Measurements from ENCODE around the gene GNAT3. TPM values are rescaled to one million over a fixed set of nuclear protein-coding genes. Genes with fewer than 3 reads are reported as not detected.

The GNAT3 gene
- total and polyA plus RNA-seq, 4 donors, result not detected

- no peak overlapping the region for H3K27ac ChIP-seq (ENCODE audit: low read depth in 1 of 2, low read length in 2 of 2)
- H3K4me1 ChIP-seq (ENCODE audit: control insufficient read depth in 4 of 4, insufficient read depth in 4 of 4, low read length in 3 of 4), result no peaks in the 10 kb centered on the region
- 91% methylated on average over 1 of the region's 1 CpG for WGBS
Measured at GRCh38 chr7:80500325-80500724, 11.5 kb downstream of the GNAT3 start.

DNA sequence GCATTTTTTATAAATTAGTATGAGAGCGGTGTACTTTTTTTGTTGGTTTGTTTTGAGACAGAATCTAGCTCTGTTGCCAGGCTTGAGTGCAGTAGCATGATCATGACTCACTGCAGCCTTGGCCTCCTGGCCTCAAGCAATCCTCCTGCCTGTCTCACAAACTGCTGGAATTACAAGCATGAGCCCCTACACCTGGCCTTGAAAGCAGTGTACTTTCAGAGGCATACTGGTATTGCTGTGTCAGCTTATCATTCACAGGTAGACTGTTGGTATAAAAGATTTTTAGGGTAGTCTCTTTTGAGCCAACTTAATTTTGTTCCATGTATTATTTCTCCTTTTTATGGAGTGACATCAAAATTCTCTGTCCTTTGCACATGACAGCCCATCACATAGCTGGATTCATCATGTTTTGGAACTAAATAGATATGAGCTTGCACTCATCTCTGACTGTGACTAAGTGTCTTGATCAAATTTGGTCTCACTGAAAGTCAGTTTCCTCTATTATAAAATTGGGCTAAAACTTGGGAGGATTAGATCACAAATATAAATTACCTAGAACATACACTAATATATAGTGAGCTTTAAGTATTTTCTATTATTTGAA lies 12.4 kb downstream of the GNAT3 start:
- Histone ChIP-seq H3K27ac (ENCODE audit: low read depth in 1 of 2, low read length in 2 of 2) (no peak overlapping the region), H3K36me3 (ENCODE audit: control insufficient read depth in 4 of 4, insufficient read depth in 3 of 4, low read depth in 1 of 4, low read length in 3 of 4) (no peaks in the 10 kb centered on the region), H3K4me1 (ENCODE audit: control insufficient read depth in 4 of 4, insufficient read depth in 4 of 4, low read length in 3 of 4) (no peaks in the 10 kb centered on the region), H3K9me3 (ENCODE audit: control insufficient read depth in 4 of 4, low read length in 3 of 4) (no peaks in the 10 kb centered on the region), H3K9ac (ENCODE audit: low read depth in 1 of 2, low read length in 2 of 2) (no peak overlapping the region), H3K4me3 (ENCODE audit: low read depth in 1 of 3, low read length in 3 of 3) (no peak overlapping the region), H3K27me3 (ENCODE audit: control insufficient read depth in 4 of 4, insufficient read depth in 4 of 4, low read length in 3 of 4) (no peaks in the 10 kb centered on the region)
- WGBS, result 81% methylated on average over 1 of the region's 1 CpG
- DNase-seq (ENCODE audit: low spot score), result no peak
- TF ChIP-seq NR2F2 (IDR thresholded peaks at IDR 0.05) (peak; percentile 40), JUND (IDR thresholded peaks at IDR 0.05) (peak in 1 of 2 donors; percentile 59), RAD21 (IDR thresholded peaks at IDR 0.05) (no peak)
- TF ChIP-seq, protein P1, sequence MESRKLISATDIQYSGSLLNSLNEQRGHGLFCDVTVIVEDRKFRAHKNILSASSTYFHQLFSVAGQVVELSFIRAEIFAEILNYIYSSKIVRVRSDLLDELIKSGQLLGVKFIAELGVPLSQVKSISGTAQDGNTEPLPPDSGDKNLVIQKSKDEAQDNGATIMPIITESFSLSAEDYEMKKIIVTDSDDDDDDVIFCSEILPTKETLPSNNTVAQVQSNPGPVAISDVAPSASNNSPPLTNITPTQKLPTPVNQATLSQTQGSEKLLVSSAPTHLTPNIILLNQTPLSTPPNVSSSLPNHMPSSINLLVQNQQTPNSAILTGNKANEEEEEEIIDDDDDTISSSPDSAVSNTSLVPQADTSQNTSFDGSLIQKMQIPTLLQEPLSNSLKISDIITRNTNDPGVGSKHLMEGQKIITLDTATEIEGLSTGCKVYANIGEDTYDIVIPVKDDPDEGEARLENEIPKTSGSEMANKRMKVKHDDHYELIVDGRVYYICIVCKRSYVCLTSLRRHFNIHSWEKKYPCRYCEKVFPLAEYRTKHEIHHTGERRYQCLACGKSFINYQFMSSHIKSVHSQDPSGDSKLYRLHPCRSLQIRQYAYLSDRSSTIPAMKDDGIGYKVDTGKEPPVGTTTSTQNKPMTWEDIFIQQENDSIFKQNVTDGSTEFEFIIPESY (IDR thresholded peaks at IDR 0.05), result no peak

More at GRCh38 chr7:80500325-80500724, 11.5 kb downstream of the GNAT3 start:
- Histone ChIP-seq H3K27me3 (ENCODE audit: control insufficient read depth in 4 of 4, insufficient read depth in 4 of 4, low read length in 3 of 4) (no peaks in the 10 kb centered on the region), H3K36me3 (ENCODE audit: control insufficient read depth in 4 of 4, insufficient read depth in 3 of 4, low read depth in 1 of 4, low read length in 3 of 4) (no peaks in the 10 kb centered on the region), H3K9ac (ENCODE audit: low read depth in 1 of 2, low read length in 2 of 2) (no peak overlapping the region), H3K9me3 (ENCODE audit: control insufficient read depth in 4 of 4, low read length in 3 of 4) (no peaks in the 10 kb centered on the region), H3K4me3 (ENCODE audit: low read depth in 1 of 3, low read length in 3 of 3) (no peak overlapping the region)
- DNase-seq (ENCODE audit: low spot score), result no peak
- TF ChIP-seq FOXA1 (IDR thresholded peaks at IDR 0.05) (no peak), HNF4A (conservative IDR thresholded peaks at IDR 0.05) (no peak), NR2F2 (IDR thresholded peaks at IDR 0.05) (peak; percentile 49), RAD21 (IDR thresholded peaks at IDR 0.05) (peak in 1 of 2 donors; percentile 11), JUND (IDR thresholded peaks at IDR 0.05) (no peak)
- TF ChIP-seq, protein P1 (IDR thresholded peaks at IDR 0.05), result no peak

DNA sequence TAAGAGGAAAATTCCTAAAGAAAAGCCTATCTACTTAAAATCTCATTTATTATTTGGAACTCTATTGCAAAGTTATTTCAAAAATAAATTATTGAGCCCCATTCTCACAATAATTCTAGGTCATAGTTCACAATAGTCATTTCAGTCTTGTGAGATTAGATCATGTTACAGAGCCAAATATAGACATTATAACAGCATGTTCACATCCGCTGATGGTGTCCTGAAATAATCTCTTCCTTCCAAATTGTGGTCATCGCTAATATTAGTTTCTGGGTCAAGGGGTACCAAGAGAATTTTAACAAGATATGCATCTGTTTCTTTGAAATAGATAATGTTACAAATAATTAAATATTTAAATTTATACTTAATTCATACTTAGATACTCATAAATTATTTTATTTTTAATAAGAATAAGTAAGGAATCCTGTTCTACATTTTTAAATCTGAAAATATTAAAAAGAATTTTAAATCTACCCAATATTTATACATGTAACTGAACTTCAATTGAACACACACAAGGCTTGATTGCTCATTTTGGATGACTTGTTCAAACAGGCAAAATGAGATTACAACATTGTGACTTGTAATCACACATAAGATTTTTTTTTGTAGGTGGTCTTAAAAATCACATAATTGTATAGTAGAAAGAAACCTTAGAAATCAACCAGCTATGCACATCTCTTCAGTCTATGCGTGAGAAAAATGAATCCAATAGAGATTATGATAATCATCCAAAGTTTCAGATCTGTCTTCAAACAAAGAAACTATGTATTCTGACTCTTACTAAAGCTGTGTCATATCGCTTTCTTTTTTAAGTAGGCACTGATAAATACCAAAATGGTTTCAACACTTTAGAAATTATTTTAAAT lies 13.1 kb downstream of the GNAT3 start:
- H3K27ac ChIP-seq (ENCODE audit: low read depth in 1 of 2, low read length in 2 of 2), result no peak overlapping the region
- no peak for DNase-seq (ENCODE audit: low spot score)
- WGBS, result 80% methylated on average over 4 of the region's 4 CpGs

More for the DNA sequence above, 13.1 kb downstream of the GNAT3 start:
- Histone ChIP-seq H3K36me3 (ENCODE audit: control insufficient read depth in 4 of 4, insufficient read depth in 3 of 4, low read depth in 1 of 4, low read length in 3 of 4) (no peaks in the 10 kb centered on the region), H3K4me1 (ENCODE audit: control insufficient read depth in 4 of 4, insufficient read depth in 4 of 4, low read length in 3 of 4) (no peaks in the 10 kb centered on the region), H3K9me3 (ENCODE audit: control insufficient read depth in 4 of 4, low read length in 3 of 4) (no peaks in the 10 kb centered on the region), H3K9ac (ENCODE audit: low read depth in 1 of 2, low read length in 2 of 2) (no peak overlapping the region), H3K27me3 (ENCODE audit: control insufficient read depth in 4 of 4, insufficient read depth in 4 of 4, low read length in 3 of 4) (no peaks in the 10 kb centered on the region), H3K4me3 (ENCODE audit: low read depth in 1 of 3, low read length in 3 of 3) (no peak overlapping the region)
- peak; percentile 66 for TF ChIP-seq NR2F2 (IDR thresholded peaks at IDR 0.05)
- TF ChIP-seq FOXA2 (IDR thresholded peaks at IDR 0.05), result no peak

Measured in liver (tissue), 9 donors.